Heart left ventricle (tissue), 13 donors: ENCODE results near the gene COL11A2.
A peak's percentile ranks its signal among the peaks of the same experiment; 100 is the strongest.

Source experiments
- POLR2A ChIP-seq, 2 donors: fragments of 450-650 bp; IDR thresholded peaks; one replicate each; pipeline ENCODE4 v1.6.1; 2017; ENCODE audit warnings: antibody characterized with exemption in 2 of 2, mild to moderate bottlenecking in 2 of 2, moderate library complexity in 2 of 2
- TF ChIP-seq, protein P1 (sequence below), 12 donors: fragments of 200-600 bp; sonication (generic) in 4 of 12; IDR thresholded peaks; one replicate each; pipeline versions ENCODE4 v1.5.0 to v1.8.0; 2018 to 2022; ENCODE audit warnings: antibody characterized with exemption in 12 of 12, mild to moderate bottlenecking in 5 of 12
- donor health status: ischemic (EF 13 %, LVEDD 7.1; RV severe dilation, severe dysfunction).
- donor health status: DM: no; HTN: yes; CAD: no.
- donor health status: DM: no; HTN: no; CAD: no.
- donor health status: ischemic (EF 25% LVEDD 6.9; RV normal size, moderate dysfunction).
- donor health status: ischemic (EF 25% LVEDD 5.7; RV mildly dilated, moderate dysfunction).
- donor health status: ischemic (EF 35%, LVEDD 5.7; RV mildly dilated, moderate dysfunction).
- donor health status: nonischemic (EF 11% LVEDD 7.7; RV severe dilation, severe dysfunction).
- donor health status: DM: yes; HTN: yes; CAD: no.
- donor health status: PGD.
- donor health status: ischemic (EF 29% LVEDD 5.4; RV normal size, mild dysfunction).
- donor health status: nonischemic (EF 23%, LVEDD 6.1; RV moderate dilation, normal function).

- TF ChIP-seq, protein P1, sequence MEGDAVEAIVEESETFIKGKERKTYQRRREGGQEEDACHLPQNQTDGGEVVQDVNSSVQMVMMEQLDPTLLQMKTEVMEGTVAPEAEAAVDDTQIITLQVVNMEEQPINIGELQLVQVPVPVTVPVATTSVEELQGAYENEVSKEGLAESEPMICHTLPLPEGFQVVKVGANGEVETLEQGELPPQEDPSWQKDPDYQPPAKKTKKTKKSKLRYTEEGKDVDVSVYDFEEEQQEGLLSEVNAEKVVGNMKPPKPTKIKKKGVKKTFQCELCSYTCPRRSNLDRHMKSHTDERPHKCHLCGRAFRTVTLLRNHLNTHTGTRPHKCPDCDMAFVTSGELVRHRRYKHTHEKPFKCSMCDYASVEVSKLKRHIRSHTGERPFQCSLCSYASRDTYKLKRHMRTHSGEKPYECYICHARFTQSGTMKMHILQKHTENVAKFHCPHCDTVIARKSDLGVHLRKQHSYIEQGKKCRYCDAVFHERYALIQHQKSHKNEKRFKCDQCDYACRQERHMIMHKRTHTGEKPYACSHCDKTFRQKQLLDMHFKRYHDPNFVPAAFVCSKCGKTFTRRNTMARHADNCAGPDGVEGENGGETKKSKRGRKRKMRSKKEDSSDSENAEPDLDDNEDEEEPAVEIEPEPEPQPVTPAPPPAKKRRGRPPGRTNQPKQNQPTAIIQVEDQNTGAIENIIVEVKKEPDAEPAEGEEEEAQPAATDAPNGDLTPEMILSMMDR (IDR thresholded peaks at IDR 0.05) = peak in 10 of 12 donors; percentile 28 to 54 (median 36)
- TF ChIP-seq POLR2A (IDR thresholded peaks at IDR 0.05) = no peak
Measured at GRCh38 chr6:33172688-33173534, 19.4 kb downstream of the COL11A2 start.
